Amniotic epithelial cell (primary cell): ENCODE measurements around the gene HCLS1.
"Not testable (repeated sequence)": the region's sequence is repeated elsewhere in the genome, so short reads cannot be mapped to it uniquely, and the experiment has no call there.

Experiments
- DNase-seq: peaks from one replicate; pipeline ENCODE4 v3.0.0-alpha.2; 2010; ENCODE audit warnings: low read depth

The HCLS1 gene

GRCh38 chr3:121660356-121661171 lies at the start of gene HCLS1:
HCLS1 (minus strand) TSS chr3:121660903; CDS start chr3:121658347, 2,556 bp downstream.
- no peak for DNase-seq

- no peak for DNase-seq
These were observed 49.6 kb upstream of the HCLS1 start for GRCh38 chr3:121710347-121710746.

- no peak for DNase-seq
These were observed 47.0 kb upstream of the HCLS1 start for GRCh38 chr3:121707531-121708273.

GRCh38 chr3:121705541-121705940 lies 44.8 kb upstream of the HCLS1 start:
- DNase-seq, result no peak

GRCh38 chr3:121703973-121704372 lies 43.3 kb upstream of the HCLS1 start:
- DNase-seq, result no peak

GRCh38 chr3:121698901-121699300 lies 38.2 kb upstream of the HCLS1 start:
- no peak for DNase-seq

- DNase-seq, result no peak
These were observed 37.8 kb upstream of the HCLS1 start for GRCh38 chr3:121698476-121698875.

GRCh38 chr3:121696186-121696585 lies 35.5 kb upstream of the HCLS1 start:
- DNase-seq, result no peak

GRCh38 chr3:121692010-121692699 lies 31.5 kb upstream of the HCLS1 start:
- DNase-seq, result no peak

GRCh38 chr3:121690777-121691405 lies 30.2 kb upstream of the HCLS1 start:
- DNase-seq, result no peak

- DNase-seq, result not testable (repeated sequence)
These were observed 28.0 kb upstream of the HCLS1 start for GRCh38 chr3:121688747-121689146.

GRCh38 chr3:121681792-121682191 lies 21.1 kb upstream of the HCLS1 start:
- no peak for DNase-seq

GRCh38 chr3:121677141-121677540 lies 16.4 kb upstream of the HCLS1 start:
- DNase-seq, result no peak

GRCh38 chr3:121670676-121671075 lies 10.0 kb upstream of the HCLS1 start:
- DNase-seq, result no peak

GRCh38 chr3:121667333-121667732 lies 6.6 kb upstream of the HCLS1 start:
- no peak for DNase-seq

- DNase-seq, result no peak
These were observed 4.8 kb upstream of the HCLS1 start for GRCh38 chr3:121665488-121665887.

- DNase-seq, result no peak
These were observed 2.6 kb upstream of the HCLS1 start for GRCh38 chr3:121663171-121663847.

GRCh38 chr3:121662742-121663141 lies 2.0 kb upstream of the HCLS1 start:
- no peak for DNase-seq

GRCh38 chr3:121661376-121661775 lies 673 bp upstream of the HCLS1 start:
- DNase-seq, result no peak

GRCh38 chr3:121659586-121659985 lies 1.1 kb downstream of the HCLS1 start:
- no peak for DNase-seq

- DNase-seq, result no peak
These were observed 1.8 kb downstream of the HCLS1 start for GRCh38 chr3:121658716-121659435.
